NB4 (cell line): ENCODE results near the gene WNT2.

ENCODE experiments used
- MYC ChIP-seq: IDR thresholded peaks from 2 replicates; pipeline ENCODE4 v1.6.1; 2011; ENCODE audit warnings: low read depth, low read length
- POLR2A ChIP-seq: IDR thresholded peaks from 2 replicates; pipeline ENCODE4 v1.6.1; 2011; ENCODE audit warnings: mild to moderate bottlenecking; ENCODE audit not compliant: insufficient read length; ENCODE audit errors: extremely low read depth
- TF ChIP-seq, protein P1 (sequence below): IDR thresholded peaks from one replicate; pipeline ENCODE4 v1.5.1; 2012; ENCODE audit warnings: low read depth, low read length

- TF ChIP-seq, protein P1, sequence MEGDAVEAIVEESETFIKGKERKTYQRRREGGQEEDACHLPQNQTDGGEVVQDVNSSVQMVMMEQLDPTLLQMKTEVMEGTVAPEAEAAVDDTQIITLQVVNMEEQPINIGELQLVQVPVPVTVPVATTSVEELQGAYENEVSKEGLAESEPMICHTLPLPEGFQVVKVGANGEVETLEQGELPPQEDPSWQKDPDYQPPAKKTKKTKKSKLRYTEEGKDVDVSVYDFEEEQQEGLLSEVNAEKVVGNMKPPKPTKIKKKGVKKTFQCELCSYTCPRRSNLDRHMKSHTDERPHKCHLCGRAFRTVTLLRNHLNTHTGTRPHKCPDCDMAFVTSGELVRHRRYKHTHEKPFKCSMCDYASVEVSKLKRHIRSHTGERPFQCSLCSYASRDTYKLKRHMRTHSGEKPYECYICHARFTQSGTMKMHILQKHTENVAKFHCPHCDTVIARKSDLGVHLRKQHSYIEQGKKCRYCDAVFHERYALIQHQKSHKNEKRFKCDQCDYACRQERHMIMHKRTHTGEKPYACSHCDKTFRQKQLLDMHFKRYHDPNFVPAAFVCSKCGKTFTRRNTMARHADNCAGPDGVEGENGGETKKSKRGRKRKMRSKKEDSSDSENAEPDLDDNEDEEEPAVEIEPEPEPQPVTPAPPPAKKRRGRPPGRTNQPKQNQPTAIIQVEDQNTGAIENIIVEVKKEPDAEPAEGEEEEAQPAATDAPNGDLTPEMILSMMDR: no peak
- TF ChIP-seq MYC (no peak), POLR2A (no peak)
Observed at GRCh38 chr7:117272017-117272759, 50.7 kb downstream of the WNT2 start.
